ENCODE data around the gene PPM1F. TPM values are rescaled to one million over a fixed set of nuclear protein-coding genes. Genes with fewer than 3 reads are reported as not detected.

PPM1F gene
- total RNA-seq, 1 donor from 2014 or later = 76.0 TPM

GRCh38 chr22:21980547-21980946 is 27.9 kb upstream of the PPM1F start:
- intact Hi-C loops (cut with DNase I) = no loop called here
- Histone ChIP-seq H3K27ac (no peak overlapping the region), H3K9me3 (no peaks in the 10 kb centered on the region), H3K4me3 (no peak overlapping the region), H3K27me3 (no peaks in the 10 kb centered on the region), H3K4me1 (peaks cover 0 to 14% of the 10 kb centered on the region in 2 donors), H3K36me3 (peaks cover 0 to under 1% of the 10 kb centered on the region in 2 donors)
- TF ChIP-seq, protein P1, sequence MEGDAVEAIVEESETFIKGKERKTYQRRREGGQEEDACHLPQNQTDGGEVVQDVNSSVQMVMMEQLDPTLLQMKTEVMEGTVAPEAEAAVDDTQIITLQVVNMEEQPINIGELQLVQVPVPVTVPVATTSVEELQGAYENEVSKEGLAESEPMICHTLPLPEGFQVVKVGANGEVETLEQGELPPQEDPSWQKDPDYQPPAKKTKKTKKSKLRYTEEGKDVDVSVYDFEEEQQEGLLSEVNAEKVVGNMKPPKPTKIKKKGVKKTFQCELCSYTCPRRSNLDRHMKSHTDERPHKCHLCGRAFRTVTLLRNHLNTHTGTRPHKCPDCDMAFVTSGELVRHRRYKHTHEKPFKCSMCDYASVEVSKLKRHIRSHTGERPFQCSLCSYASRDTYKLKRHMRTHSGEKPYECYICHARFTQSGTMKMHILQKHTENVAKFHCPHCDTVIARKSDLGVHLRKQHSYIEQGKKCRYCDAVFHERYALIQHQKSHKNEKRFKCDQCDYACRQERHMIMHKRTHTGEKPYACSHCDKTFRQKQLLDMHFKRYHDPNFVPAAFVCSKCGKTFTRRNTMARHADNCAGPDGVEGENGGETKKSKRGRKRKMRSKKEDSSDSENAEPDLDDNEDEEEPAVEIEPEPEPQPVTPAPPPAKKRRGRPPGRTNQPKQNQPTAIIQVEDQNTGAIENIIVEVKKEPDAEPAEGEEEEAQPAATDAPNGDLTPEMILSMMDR (IDR thresholded peaks at IDR 0.05) = no peak
- DNase-seq (ENCODE audit: low spot score in 2 of 2) = no peak

DNA sequence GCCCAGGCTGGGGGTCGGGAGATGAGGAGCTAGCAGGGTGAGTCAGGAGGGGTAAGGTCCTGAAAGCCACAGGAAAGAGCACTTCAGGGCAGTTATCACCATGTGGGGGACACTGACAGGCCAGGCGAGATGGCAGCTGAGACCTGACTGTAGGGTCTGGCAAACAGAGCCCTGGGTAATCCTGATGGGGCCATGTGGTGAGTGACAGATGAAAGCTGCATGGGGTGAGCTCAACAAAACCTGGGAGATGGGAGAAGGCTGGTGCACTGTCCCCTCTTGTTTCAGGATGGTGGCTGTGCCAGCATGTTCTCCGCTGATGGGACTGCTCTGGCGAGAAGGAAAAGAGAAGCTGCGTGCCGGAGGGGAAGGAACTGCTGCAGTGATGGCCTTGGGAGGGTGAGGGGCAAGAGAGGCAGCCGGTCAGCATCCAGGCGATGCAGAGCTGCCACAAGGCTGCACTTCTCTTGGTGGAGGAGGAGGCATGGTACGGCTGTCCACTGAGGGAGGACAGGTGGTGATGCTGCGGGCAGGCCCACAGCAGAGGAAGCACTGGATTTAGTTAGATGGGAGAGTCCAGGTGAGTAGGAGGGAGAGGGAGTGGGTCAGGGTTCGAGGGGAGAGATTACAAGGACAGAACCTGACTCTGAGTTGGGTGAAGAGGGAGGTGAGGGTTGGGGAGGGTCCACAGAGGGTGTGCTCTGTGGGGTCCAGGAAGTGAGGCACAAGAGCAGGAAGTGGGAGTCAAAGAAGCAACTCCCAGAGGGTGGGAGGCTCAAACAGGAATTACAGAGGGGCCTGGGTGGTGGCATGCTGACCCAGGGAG is 26.1 kb upstream of the PPM1F start:
- no peaks in the 10 kb centered on the region for H3K27me3 ChIP-seq
- no peak overlapping the region for H3K4me3 ChIP-seq
- H3K27ac ChIP-seq = no peak overlapping the region
- no peak for DNase-seq (ENCODE audit: low spot score in 2 of 2)
- peaks cover 0 to 14% of the 10 kb centered on the region in 2 donors for H3K4me1 ChIP-seq
- peaks cover 15 to 18% of the 10 kb centered on the region in 2 donors for H3K36me3 ChIP-seq
- intact Hi-C loops (cut with DNase I) = no loop called here
- no peaks in the 10 kb centered on the region for H3K9me3 ChIP-seq
- TF ChIP-seq, protein P1 (IDR thresholded peaks at IDR 0.05) = no peak

GRCh38 chr22:21977814-21978213 is 25.2 kb upstream of the PPM1F start:
- no peak for DNase-seq (ENCODE audit: low spot score in 2 of 2)
- peaks cover 23 to 28% of the 10 kb centered on the region in 2 donors for H3K36me3 ChIP-seq
- H3K9me3 ChIP-seq = no peaks in the 10 kb centered on the region
- no peaks in the 10 kb centered on the region for H3K27me3 ChIP-seq
- peaks cover 0 to 14% of the 10 kb centered on the region in 2 donors for H3K4me1 ChIP-seq
- TF ChIP-seq, protein P1 (IDR thresholded peaks at IDR 0.05) = no peak
- no peak overlapping the region for H3K4me3 ChIP-seq
- H3K27ac ChIP-seq = no peak overlapping the region
- intact Hi-C loops (cut with DNase I) = no loop called here

DNA sequence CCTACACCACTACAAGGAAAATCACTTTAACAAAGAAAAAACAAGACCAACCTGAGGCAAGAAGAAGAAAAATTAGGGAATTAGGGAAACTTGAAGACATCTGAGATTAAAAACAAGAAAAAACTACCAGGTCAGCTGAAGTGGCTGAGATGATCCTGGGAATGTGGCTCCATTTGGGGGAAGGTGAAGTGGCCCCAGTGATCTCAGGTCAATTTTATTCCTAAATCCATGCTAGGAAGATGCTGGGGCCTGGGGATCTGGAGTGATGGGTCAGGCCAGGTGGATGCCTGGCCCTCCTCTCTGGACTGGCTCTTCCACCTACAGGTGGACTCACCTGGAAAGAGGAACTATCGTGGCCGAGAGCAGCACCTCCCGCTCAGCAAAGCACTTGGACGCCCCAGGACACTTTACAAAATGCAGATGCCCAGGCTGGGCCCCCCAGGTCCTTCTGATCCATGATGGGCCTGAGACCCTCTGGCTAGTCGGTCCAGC is 23.3 kb upstream of the PPM1F start:
- Histone ChIP-seq H3K4me3 (no peak overlapping the region), H3K36me3 (peaks cover 37 to 47% of the 10 kb centered on the region in 2 donors), H3K9me3 (no peaks in the 10 kb centered on the region), H3K4me1 (no peaks in the 10 kb centered on the region), H3K27ac (no peak overlapping the region), H3K27me3 (no peaks in the 10 kb centered on the region)
- intact Hi-C loops (cut with DNase I) = no loop called here
- TF ChIP-seq, protein P1 (IDR thresholded peaks at IDR 0.05) = no peak
- no peak for DNase-seq (ENCODE audit: low spot score in 2 of 2)

DNA sequence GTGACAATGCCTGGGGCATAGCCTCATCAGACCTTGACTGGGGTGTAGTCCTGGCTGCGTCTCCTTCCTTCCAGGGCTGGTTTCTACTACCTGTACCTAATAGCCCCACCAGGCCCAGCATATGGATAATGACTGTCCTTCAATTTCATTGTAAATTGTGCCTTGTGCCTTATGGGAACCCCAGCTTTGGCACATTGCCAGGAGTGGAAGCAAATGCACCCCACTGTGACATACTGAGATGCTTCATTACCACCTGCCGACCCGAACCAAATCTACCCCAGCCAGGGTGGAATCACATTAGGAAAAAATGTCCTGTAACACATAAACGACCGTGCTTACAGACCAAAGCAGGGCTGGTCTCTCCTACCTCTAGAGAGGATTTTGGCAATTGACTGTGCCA is 22.6 kb upstream of the PPM1F start:
- intact Hi-C loops (cut with DNase I) = no loop called here
- DNase-seq (ENCODE audit: low spot score in 2 of 2) = no peak
- Histone ChIP-seq H3K27me3 (no peaks in the 10 kb centered on the region), H3K4me3 (no peak overlapping the region), H3K9me3 (no peaks in the 10 kb centered on the region), H3K36me3 (peaks cover 43 to 53% of the 10 kb centered on the region in 2 donors), H3K4me1 (no peaks in the 10 kb centered on the region), H3K27ac (no peak overlapping the region)
- TF ChIP-seq, protein P1 (IDR thresholded peaks at IDR 0.05) = no peak

All from ascending aorta (tissue), 2 donors.